GM19023 (cell line): ENCODE results near the gene SLAMF8.

Source experiments
- ATAC-seq: cut with Tn5 transposase; IDR thresholded peaks from one replicate; pipeline ENCODE4 v1.9.1; 2021; ENCODE audit warnings: mild to moderate bottlenecking, moderate library complexity; ENCODE audit not compliant: unreplicated experiment

SLAMF8 gene

GRCh38 chr1:159868766-159869165, 42.1 kb downstream of the SLAMF8 start:
- ATAC-seq, result no peak

GRCh38 chr1:159869173-159869572, 42.5 kb downstream of the SLAMF8 start:
- no peak for ATAC-seq

DNA sequence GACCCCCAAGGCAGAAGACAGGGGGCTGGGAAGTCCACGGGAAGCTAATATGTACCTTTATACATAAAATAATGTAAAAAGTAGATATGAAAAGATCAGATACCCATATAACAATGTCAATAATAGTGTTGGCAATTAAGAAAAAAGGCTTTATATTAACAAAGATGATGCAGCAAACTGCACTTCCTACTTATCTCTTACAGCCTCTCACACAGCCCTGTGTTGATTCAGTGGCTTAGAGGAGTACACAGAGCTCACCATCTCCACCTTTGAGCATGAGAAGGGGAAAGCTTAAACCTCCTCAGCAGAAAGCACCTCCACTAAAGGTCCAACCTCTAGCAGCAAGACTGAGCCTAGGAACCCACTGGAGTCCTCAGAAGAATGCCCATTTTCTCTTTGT, 42.9 kb downstream of the SLAMF8 start:
- ATAC-seq, result no peak

DNA sequence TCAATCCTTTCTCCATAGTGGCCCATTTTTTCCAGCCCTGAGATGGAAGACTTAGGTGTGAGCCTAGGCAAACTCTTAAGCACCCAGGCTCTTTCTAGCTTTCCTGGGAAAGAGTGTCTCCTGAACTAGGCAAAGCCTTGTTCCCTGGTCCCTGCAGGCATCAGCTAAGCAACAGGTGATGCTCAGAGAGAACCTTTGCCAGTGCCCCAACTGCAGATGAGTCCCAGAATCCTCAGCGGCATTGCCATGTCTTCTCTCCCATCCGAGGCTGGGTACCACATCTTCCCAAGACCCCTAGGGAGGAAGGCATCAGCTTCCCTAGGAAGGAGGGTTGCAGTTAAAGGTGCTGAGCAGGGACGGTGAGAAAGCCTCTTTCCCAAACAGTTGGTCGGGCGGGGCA, 44.0 kb downstream of the SLAMF8 start:
- no peak for ATAC-seq

DNA sequence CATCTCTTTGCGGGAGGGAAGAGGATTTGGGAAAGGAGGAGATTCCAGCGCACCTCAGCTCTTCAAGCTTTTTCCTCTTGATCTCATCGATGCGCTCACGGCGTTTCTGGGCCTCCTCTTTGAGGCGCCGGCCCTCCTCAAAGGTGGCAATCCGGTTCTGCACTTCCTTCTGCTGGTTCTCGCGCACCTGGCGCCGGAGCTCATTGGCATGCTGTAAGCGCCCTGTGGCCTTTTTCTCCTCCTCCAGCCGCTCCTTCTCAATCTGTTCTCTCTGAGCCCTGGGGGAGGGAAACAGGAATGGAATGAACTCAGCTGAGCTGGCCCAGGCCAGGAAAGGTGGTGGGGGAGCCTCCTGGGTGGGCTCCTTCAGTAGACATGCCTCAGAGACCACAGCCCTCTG, 46.2 kb downstream of the SLAMF8 start:
- ATAC-seq, result no peak

DNA sequence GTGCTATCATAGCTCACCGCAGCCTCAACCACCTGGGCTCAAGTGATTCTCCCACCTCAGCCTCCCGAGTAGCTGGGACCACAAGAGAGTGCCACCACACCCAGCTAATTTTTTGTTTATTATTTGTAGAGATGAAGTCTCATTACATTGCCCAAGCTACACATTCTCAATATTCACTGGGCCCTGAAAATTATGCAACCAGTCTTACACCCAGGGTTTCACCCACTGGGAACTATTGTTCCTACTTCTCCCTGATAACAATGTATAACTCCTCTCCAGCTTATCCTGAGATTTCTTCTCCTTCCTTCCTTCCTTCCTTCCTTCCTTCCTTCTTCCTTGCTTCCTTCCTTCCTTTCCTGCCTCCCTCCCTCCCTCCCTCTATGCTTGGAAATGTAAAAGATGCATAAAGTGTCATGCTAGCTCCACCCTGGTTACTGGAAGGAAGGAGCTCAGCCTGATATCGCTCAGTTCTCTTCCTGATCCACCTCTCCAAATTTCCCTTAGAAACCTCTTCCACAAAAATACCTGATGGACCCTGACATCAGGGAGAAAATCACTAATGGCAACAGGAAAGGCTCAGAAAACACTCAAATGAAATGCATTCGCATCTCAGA, 47.0 kb downstream of the SLAMF8 start:
- no peak for ATAC-seq

DNA sequence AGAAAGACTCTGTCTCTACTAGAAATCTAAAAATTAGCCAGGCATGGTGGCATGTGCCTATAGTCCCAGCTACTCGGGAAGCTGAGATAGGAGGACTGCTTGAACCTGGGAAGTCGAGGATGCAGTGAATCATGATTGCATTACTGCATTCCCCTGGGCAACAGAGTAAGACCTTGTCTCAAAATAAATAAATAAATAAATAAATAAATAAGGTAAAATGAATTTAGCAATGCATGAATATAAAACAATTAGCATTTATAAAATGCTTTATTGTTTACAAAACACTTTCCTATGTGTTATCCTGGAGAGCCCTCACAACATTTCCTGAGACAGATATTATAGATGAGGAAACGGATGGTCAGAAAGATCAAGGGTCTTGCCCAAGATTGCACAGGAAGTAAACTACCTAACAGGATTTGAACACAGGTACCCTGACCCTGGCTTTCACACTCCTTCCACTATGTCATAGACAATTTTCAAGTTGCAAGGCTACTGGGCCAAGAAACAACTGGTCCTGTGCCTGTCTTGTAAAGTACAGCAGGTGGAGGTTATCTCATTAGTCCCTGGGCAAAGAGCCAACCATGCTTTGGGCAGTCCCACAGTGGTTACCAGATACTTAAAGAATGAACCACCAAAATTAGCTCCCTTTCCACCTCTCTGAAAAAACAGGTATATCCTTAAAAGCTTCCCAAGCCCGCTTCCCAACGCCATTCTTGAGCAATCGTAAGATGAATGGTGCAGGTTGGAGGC, 51.2 kb downstream of the SLAMF8 start:
- ATAC-seq, result no peak

GRCh38 chr1:159879136-159879535, 52.5 kb downstream of the SLAMF8 start:
- ATAC-seq, result no peak

DNA sequence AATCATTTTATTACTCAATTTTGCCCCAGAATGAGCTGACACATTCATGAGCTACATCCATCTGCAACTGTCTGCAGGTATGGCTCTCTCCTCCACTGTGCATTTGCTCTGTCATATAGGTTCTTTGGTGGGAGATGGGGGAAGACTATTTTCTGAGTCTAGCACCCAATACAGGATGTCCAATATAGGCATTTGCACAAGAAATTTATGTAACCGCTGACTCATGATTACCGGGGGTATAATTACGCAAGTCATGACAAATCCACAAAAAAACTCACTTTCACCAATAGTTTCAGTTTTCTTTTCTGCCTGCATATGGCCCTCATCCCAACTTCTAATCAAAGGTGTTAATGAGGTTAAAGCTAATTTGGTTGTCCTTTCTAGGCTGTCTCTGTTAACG, 53.3 kb downstream of the SLAMF8 start:
- ATAC-seq, result no peak

GRCh38 chr1:159880430-159880829, 53.8 kb downstream of the SLAMF8 start:
- no peak for ATAC-seq

DNA sequence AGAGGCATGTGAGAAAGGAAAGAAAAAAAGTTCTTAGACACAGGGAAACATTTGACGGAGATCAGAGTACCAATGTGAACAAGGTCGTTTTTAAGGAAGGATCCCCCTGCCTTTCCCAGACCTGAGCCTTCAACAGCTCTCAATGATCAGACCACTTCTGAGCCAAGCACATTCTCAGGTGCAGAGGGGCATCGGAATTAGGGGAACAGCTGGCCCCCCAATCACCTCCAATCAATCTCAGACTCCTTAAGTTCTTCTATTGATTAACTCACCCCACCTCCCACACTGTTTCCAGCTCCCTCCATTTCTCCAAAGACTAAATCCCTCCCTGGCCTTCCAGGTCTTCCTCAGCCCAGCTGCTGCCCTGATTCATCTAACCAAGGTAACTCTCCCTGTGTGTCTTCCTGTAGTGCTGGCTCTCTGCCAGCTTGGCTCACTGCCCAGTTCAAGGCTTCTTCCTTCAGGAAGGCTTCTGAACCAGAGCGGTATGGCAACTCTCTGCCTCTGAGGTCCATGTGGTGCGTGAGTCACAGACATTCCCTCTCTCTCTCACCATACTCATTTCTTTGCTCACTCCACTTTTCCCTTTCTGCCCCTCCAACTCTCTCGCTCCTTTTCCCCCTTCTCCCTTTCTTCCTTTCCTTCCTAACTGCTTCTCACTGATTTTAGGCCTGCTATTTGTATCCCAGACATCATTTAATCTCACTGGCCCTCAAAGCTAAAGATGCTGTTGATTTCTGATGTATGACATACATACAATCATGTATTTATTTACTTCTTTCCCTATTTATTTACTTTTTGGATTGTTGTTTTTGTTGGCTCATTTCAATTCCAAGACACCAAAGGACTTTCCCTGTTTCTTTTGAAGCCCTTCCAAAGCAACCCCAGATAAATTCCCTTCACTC, 55.2 kb downstream of the SLAMF8 start:
- ATAC-seq, result no peak

DNA sequence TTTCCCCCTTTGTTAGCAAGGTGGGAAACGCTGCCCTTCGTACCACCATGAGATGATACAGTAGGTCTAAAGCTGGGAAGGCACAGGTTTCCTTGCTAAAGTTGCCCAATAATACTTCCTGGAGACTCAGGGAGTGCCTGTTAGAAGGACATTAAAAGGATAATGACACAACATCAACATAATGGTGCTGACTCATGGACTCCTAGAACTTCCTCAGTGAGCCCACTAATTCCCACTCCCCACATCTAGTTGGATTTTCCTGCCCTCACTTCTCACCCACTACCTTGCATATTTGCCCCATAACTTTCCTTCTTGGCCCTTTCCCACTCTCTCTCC, 55.8 kb downstream of the SLAMF8 start:
- no peak for ATAC-seq

DNA sequence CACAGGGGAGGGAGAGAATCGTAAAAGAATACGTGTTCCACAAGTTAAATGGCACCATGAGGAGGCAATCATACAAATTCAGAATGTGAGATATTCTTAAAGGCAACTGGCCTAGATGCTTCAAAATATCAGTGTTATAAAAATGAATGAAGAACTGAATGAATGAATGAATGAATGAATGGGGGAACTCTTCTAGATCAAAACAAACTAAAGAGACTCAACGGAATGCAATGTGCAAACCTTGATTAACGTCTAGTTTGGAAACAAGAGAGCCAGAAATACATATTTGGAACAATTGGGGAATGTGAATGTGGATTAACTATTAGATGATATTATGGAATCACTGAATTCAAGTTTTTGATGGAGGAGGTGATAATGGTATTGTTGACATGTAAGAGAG, 56.5 kb downstream of the SLAMF8 start:
- ATAC-seq, result no peak

- no peak for ATAC-seq
These were observed 57.6 kb downstream of the SLAMF8 start for GRCh38 chr1:159884296-159884695.
